MCF 10A (cell line): ENCODE results near the gene TBC1D10B. TPM values are rescaled to one million over a fixed set of nuclear protein-coding genes. Genes with fewer than 3 reads are reported as not detected.

Experiments
- BruUV-seq: library from RNA; stranded (reverse); fragments of 400-500 nt; replicated peaks from 2 replicates; lab custom pipeline; 2021; lab: Mats Ljungman, UMichigan
- CTCF ChIA-PET: fragments of 300-600 bp; sonication (Branson Sonifier 250); formaldehyde crosslinking; extraction: SDS; loops from one replicate; lab custom pipeline; 2021; ENCODE audit warnings: antibody characterized with exemption, inconsistent platforms; lab: Yijun Ruan, JAX
- POLR2A ChIA-PET: fragments of 300-600, 350-650 bp; sonication (Branson Sonifier 250); formaldehyde crosslinking; extraction: SDS; loops from one replicate; lab custom pipeline; 2020; ENCODE audit warnings: antibody characterized with exemption, inconsistent platforms; lab: Yijun Ruan, JAX
- DNase-seq: peaks from one replicate; pipeline ENCODE4 v3.0.0-alpha.2; 2018; ENCODE audit not compliant: unreplicated experiment
- H3K27ac Mint-ChIP-seq: one replicate; pipeline ENCODE4 v1.8.0; 2022; ENCODE audit warnings: mild to moderate bottlenecking, low read depth, mixed read lengths; ENCODE audit not compliant: unreplicated experiment
- H3K27me3 Mint-ChIP-seq: one replicate; pipeline ENCODE4 v1.8.0; 2022; ENCODE audit warnings: mixed read lengths; ENCODE audit not compliant: insufficient read depth, unreplicated experiment
- H3K36me3 Mint-ChIP-seq: one replicate; pipeline ENCODE4 v1.8.0; 2022; ENCODE audit warnings: mild to moderate bottlenecking, moderate library complexity, mixed read lengths; ENCODE audit not compliant: insufficient read depth, unreplicated experiment
- H3K4me1 Mint-ChIP-seq: one replicate; pipeline ENCODE4 v1.8.0; 2022; ENCODE audit warnings: mixed read lengths; ENCODE audit not compliant: insufficient read depth, unreplicated experiment
- H3K4me3 Mint-ChIP-seq: one replicate; pipeline ENCODE4 v1.8.0; 2022; ENCODE audit warnings: mild to moderate bottlenecking, moderate library complexity, mixed read lengths; ENCODE audit not compliant: unreplicated experiment
- H3K9me3 Mint-ChIP-seq: one replicate; pipeline ENCODE4 v1.8.0; 2022; ENCODE audit warnings: mixed read lengths; ENCODE audit not compliant: unreplicated experiment
- CTCF ChIP-seq: fragments of 200-600 bp; IDR thresholded peaks from one replicate; pipeline ENCODE4 v1.8.0; 2022; ENCODE audit warnings: antibody characterized with exemption, mild to moderate bottlenecking; ENCODE audit not compliant: unreplicated experiment
- intact Hi-C: fragments of 100-400 bp; cut with micrococcal nuclease; formaldehyde crosslinking; loops from 2 replicates; pipeline ENCODE4 v1.14.1; 2022
- total RNA-seq: library from RNA; stranded (reverse); gene quantifications from 2 replicates; pipeline ENCODE4 v1.2.3, GENCODE V29; 2022

Gene TBC1D10B
- total RNA-seq, 1 experiment from 2014 or later, result 48.0 TPM

GRCh38 chr16:30352488-30353401 lies 17.5 kb downstream of the TBC1D10B start:
- BruUV-seq, result no TSS peak
- intact Hi-C loops, result loop anchor here (1.0 kb wide), 1 partner anchor 17 kb away; no protein-coding TSS in a partner anchor
- Mint-ChIP-seq H3K4me1 (peaks cover 35% of the 10 kb centered on the region), H3K27me3 (no peaks in the 10 kb centered on the region), H3K36me3 (peaks cover 57% of the 10 kb centered on the region), H3K27ac (peak overlapping the region; percentile 61), H3K4me3 (peak overlapping the region; percentile 47), H3K9me3 (no peaks in the 10 kb centered on the region)
- TF ChIP-seq CTCF, result no peak
- POLR2A ChIA-PET, result interaction anchor here (0.9 to 8.1 kb wide), 5 partner anchors 15 to 57 kb away, joined by 3 to 132 read pairs (median 6); partner anchors contain the start of genes TBC1D10B and ZNF48
- CTCF ChIA-PET, result interaction anchor here (0.6 to 1.8 kb wide), 4 partner anchors 16 to 58 kb away, joined by 3 to 5 read pairs (median 4); no protein-coding TSS in a partner anchor
- DNase-seq, result no peak

DNA sequence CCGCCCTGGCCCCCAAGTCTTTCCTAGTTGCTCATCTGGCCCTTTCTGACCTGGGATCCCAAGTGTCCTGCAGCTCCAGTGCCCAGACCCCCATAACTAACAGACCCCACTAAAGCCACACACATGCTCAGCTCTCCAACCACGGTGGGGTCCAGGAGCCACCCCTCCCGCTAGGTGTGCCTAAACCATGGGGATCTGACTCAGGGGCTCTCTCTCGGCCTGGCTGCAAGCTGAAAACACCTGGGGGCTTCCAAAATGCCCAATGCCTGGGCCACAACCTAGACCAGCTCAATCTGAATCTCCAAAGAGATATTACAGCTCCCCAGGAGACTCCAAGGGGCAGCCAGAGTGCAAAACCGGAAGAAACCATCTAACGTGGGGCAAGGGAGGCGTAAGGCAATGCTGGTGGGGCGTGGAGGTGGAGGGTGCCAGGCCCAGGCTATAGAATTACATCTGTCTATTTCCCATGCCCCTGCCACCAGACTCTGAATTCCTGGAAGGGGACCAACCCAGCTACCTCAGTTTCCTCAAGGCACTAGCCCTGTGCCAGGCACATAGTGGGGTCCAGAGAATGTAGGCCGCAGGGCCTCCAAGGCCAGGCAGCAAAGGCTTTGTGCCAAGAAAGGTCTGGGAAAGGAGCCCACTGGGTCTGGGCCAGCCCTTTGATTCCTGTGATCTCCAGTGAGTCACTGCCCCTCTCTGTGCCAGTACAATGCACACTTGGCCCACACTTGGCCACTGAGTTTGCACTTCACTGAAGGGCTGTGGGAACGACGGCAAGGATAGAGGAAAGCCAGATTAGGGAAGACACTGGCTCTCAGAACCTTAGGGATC lies 18.5 kb downstream of the TBC1D10B start:
- H3K9me3 Mint-ChIP-seq, result no peaks in the 10 kb centered on the region
- peaks cover 28% of the 10 kb centered on the region for H3K4me1 Mint-ChIP-seq
- BruUV-seq, result no TSS peak
- DNase-seq, result peak; percentile 98
- peak overlapping the region; percentile 1 for H3K27ac Mint-ChIP-seq
- POLR2A ChIA-PET, result interaction anchor here (1.4 to 1.7 kb wide), 2 partner anchors 16 to 58 kb away, joined by 3 to 6 read pairs; no protein-coding TSS in a partner anchor
- H3K4me3 Mint-ChIP-seq, result peak overlapping the region; percentile 47
- peaks cover 51% of the 10 kb centered on the region for H3K36me3 Mint-ChIP-seq
- intact Hi-C loops, result loop anchor here (1.0 kb wide), 1 partner anchor 17 kb away; no protein-coding TSS in a partner anchor
- CTCF ChIA-PET, result no interaction called here
- H3K27me3 Mint-ChIP-seq, result no peaks in the 10 kb centered on the region
- TF ChIP-seq CTCF, result no peak

- H3K36me3 Mint-ChIP-seq, result peaks cover 45% of the 10 kb centered on the region
Measured at GRCh38 chr16:30351001-30351441, 19.3 kb downstream of the TBC1D10B start.

More at GRCh38 chr16:30351001-30351441, 19.3 kb downstream of the TBC1D10B start:
- TF ChIP-seq CTCF, result no peak
- POLR2A ChIA-PET, result interaction anchor here (1.0 to 1.7 kb wide), 3 partner anchors 15 to 59 kb away, joined by 3 to 6 read pairs (median 3); no protein-coding TSS in a partner anchor
- CTCF ChIA-PET, result no interaction called here
- H3K27ac Mint-ChIP-seq, result no peak overlapping the region
- H3K9me3 Mint-ChIP-seq, result no peaks in the 10 kb centered on the region
- H3K4me3 Mint-ChIP-seq, result no peak overlapping the region
- intact Hi-C loops, result no loop called here
- no peaks in the 10 kb centered on the region for H3K27me3 Mint-ChIP-seq
- H3K4me1 Mint-ChIP-seq, result peaks cover 25% of the 10 kb centered on the region
- no TSS peak for BruUV-seq
- DNase-seq, result no peak
